Suprapubic skin (tissue), 4 donors: ENCODE results near the gene PSMD2. TPM values are rescaled to one million over a fixed set of nuclear protein-coding genes. Genes with fewer than 3 reads are reported as not detected.

ENCODE experiments used
- DNase-seq, 2 donors: peaks; one replicate each; pipeline ENCODE4 v3.0.0-alpha.2; 2019; ENCODE audit warnings: low spot score in 2 of 2
- H3K27ac ChIP-seq: fragments of 200-600 bp; sonication (generic); one replicate; pipeline ENCODE4 v1.5.1; 2019
- H3K27me3 ChIP-seq: fragments of 200-600 bp; sonication (generic); one replicate; pipeline ENCODE4 v1.5.1; 2019
- H3K36me3 ChIP-seq: fragments of 200-600 bp; sonication (generic); one replicate; pipeline ENCODE4 v1.5.1; 2019
- H3K4me1 ChIP-seq: fragments of 200-600 bp; sonication (generic); one replicate; pipeline ENCODE4 v1.5.1; 2019
- H3K4me3 ChIP-seq: fragments of 200-600 bp; sonication (generic); one replicate; pipeline ENCODE4 v1.5.1; 2019; ENCODE audit warnings: mild to moderate bottlenecking
- H3K9me3 ChIP-seq: fragments of 200-600 bp; sonication (generic); one replicate; pipeline ENCODE4 v1.5.1; 2019
- EP300 ChIP-seq: sonication (generic); formaldehyde crosslinking; IDR thresholded peaks from one replicate; pipeline ENCODE4 v1.6.1; 2017; ENCODE audit warnings: antibody characterized with exemption
- POLR2A ChIP-seq, 2 donors: fragments of 450-650 bp; IDR thresholded peaks; one replicate each; pipeline ENCODE4 v1.6.1; 2017; ENCODE audit warnings: antibody characterized with exemption in 2 of 2, mild to moderate bottlenecking in 2 of 2, moderate library complexity in 2 of 2
- POLR2AphosphoS5 ChIP-seq, 3 donors: sonication (generic); formaldehyde crosslinking; IDR thresholded peaks; one replicate each; pipeline ENCODE4 v1.6.1; 2017; ENCODE audit warnings: antibody characterized with exemption in 3 of 3
- WGBS: methylation state at CpG from one replicate; pipeline ENCODE4 v1.1.5; 2018; 5-methylcytosine and 5-hydroxymethylcytosine counted together
- total RNA-seq, 4 donors: library from RNA; depleted of rRNA; stranded (reverse); fragments of >200 nt; gene quantifications; one replicate each; pipeline ENCODE4 v1.1.0, GENCODE V29; 2016
- TF ChIP-seq, protein P1 (sequence below), 2 donors: fragments of 200-600 bp in 1 of 2; fragments of 450-650 bp in 1 of 2; sonication (generic) in 1 of 2; IDR thresholded peaks; one replicate each; pipeline ENCODE4 v1.5.1; 2016 to 2019; ENCODE audit warnings: antibody characterized with exemption in 2 of 2, mild to moderate bottlenecking in 1 of 2, moderate library complexity in 1 of 2

Gene PSMD2
- total RNA-seq, 4 donors from 2014 or later: 118 to 221 (median 197) TPM

GRCh38 chr3:184333700-184334099 lies 34.7 kb downstream of the PSMD2 start:
- Histone ChIP-seq H3K4me3 (no peak overlapping the region), H3K9me3 (no peaks in the 10 kb centered on the region), H3K4me1 (peaks cover 49% of the 10 kb centered on the region), H3K27ac (peak overlapping the region; percentile 46), H3K36me3 (peaks cover 64% of the 10 kb centered on the region), H3K27me3 (no peaks in the 10 kb centered on the region)
- 82% methylated on average over 2 of the region's 3 CpGs for WGBS
- DNase-seq: no peak
- TF ChIP-seq POLR2A (IDR thresholded peaks at IDR 0.05) (no peak), POLR2AphosphoS5 (IDR thresholded peaks at IDR 0.05) (no peak), EP300 (no peak)
- TF ChIP-seq, protein P1, sequence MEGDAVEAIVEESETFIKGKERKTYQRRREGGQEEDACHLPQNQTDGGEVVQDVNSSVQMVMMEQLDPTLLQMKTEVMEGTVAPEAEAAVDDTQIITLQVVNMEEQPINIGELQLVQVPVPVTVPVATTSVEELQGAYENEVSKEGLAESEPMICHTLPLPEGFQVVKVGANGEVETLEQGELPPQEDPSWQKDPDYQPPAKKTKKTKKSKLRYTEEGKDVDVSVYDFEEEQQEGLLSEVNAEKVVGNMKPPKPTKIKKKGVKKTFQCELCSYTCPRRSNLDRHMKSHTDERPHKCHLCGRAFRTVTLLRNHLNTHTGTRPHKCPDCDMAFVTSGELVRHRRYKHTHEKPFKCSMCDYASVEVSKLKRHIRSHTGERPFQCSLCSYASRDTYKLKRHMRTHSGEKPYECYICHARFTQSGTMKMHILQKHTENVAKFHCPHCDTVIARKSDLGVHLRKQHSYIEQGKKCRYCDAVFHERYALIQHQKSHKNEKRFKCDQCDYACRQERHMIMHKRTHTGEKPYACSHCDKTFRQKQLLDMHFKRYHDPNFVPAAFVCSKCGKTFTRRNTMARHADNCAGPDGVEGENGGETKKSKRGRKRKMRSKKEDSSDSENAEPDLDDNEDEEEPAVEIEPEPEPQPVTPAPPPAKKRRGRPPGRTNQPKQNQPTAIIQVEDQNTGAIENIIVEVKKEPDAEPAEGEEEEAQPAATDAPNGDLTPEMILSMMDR (IDR thresholded peaks at IDR 0.05): no peak

DNA sequence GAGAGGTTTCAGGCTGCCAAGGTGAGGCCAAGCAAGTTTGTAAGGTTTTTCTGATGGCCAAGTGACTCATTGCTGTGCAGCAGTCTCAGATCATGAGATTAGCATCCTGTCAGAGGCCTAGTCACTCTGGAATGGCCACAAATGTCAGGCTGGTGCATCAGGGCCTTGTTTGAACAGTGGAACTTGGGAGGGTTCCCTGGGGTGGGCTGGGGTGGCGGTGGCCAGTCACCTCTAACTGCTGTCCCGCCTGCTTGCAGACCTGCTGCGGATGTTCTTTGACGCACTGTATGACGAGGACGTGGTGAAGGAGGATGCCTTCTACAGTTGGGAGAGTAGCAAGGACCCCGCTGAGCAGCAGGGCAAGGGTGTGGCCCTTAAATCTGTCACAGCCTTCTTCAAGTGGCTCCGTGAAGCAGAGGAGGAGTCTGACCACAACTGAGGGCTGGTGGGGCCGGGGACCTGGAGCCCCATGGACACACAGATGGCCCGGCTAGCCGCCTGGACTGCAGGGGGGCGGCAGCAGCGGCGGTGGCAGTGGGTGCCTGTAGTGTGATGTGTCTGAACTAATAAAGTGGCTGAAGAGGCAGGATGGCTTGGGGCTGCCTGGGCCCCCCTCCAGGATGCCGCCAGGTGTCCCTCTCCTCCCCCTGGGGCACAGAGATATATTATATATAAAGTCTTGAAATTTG lies 35.6 kb downstream of the PSMD2 start:
- peaks cover 59% of the 10 kb centered on the region for H3K4me1 ChIP-seq
- H3K27me3 ChIP-seq: no peaks in the 10 kb centered on the region
- 75% methylated on average over 12 of the region's 15 CpGs for WGBS

DNA sequence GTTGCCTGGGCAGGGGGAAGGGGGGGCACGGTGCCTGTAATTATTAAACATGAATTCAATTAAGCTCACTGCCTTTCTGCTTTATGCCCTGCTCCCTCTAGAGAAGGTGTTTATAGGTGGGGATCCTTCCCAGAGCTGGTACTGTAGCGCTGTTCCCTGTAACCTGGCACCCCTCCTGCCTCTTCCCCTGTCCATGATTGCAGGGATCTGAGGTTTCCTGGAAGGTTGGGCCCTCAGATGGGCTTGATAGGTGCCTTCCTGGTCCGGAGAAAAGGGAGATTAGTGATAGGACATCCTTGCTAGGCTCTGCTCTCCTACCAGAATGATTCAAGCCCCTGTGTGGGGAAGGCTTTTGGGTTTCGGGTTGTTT lies 36.2 kb downstream of the PSMD2 start:
- Histone ChIP-seq H3K9me3 (no peaks in the 10 kb centered on the region), H3K36me3 (peaks cover 48% of the 10 kb centered on the region), H3K4me3 (peak overlapping the region; percentile 74), H3K27me3 (no peaks in the 10 kb centered on the region), H3K27ac (peak overlapping the region; percentile 94), H3K4me1 (peaks cover 63% of the 10 kb centered on the region)
- TF ChIP-seq, protein P1 (IDR thresholded peaks at IDR 0.05): no peak
- TF ChIP-seq POLR2AphosphoS5 (IDR thresholded peaks at IDR 0.05) (no peak), POLR2A (IDR thresholded peaks at IDR 0.05) (no peak), EP300 (no peak)
- no peak for DNase-seq
- WGBS: 34% methylated on average over 4 of the region's 4 CpGs

More for the DNA sequence above, 35.6 kb downstream of the PSMD2 start:
- TF ChIP-seq, protein P1 (IDR thresholded peaks at IDR 0.05): no peak
- Histone ChIP-seq H3K27ac (peak overlapping the region; percentile 94), H3K9me3 (no peaks in the 10 kb centered on the region), H3K4me3 (no peak overlapping the region), H3K36me3 (peaks cover 55% of the 10 kb centered on the region)
- DNase-seq: no peak

DNA sequence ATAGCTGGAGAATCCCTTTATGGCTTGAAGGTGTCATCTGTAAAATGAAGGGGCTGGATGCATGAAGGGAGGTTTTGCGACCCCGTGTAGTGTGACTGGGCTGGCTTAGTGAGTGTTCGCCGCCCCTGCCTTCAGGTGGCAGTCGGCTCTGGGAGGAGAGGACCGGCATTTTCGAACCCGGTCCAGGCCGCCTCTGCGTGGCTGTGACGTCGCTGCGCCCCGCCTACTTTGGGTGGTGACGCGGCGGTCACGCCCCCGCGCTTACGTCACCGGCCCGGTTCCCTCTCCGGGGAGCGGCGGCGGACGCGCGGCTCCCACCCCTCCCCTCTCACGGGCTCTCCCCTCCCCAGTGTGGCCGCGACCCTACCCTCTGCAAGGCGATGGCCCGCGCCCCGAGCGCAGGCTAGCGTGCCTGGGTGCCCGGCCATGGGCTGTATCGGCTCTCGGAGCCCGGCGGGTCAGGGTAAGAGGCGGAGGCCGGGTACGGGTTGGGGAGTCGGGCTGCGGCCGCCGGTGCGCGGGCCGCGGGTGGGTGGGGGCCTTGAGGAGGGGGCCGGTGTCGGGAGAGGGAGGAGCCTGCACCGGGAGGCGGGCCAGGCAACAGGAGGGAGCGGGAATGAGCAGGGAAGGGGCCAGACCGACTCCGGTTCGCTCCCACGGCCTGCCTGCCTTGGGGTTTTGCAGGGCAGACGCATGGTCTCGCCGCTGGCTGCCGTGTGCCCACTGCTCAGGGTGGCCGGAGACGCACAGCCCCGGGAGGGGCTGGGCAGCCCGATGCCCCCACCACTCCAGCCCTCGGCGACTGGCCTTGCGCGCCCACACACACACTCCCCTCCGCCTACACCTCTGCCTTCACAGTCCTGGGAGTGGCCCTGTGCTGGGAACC lies 36.9 kb downstream of the PSMD2 start:
- Histone ChIP-seq H3K36me3 (peaks cover 42% of the 10 kb centered on the region), H3K4me1 (peaks cover 67% of the 10 kb centered on the region), H3K27ac (peak overlapping the region; percentile 94), H3K4me3 (peak overlapping the region; percentile 74), H3K27me3 (no peaks in the 10 kb centered on the region), H3K9me3 (no peaks in the 10 kb centered on the region)
- DNase-seq: peak; percentile 91 to 92
- TF ChIP-seq POLR2AphosphoS5 (IDR thresholded peaks at IDR 0.05): peak in 1 of 3 donors; percentile 66
- TF ChIP-seq, protein P1 (IDR thresholded peaks at IDR 0.05): no peak
- peak in 1 of 2 donors; percentile 51 for TF ChIP-seq POLR2A (IDR thresholded peaks at IDR 0.05)
- peak; percentile 43 for TF ChIP-seq EP300
- 1% methylated on average over 37 of the region's 77 CpGs for WGBS
